ENCODE measurements around the gene MLF2. TPM values are rescaled to one million over a fixed set of nuclear protein-coding genes. Genes with fewer than 3 reads are reported as not detected.

MLF2 gene
- total RNA-seq, 2 experiments from 2014 or later, result 114 to 121 TPM

GRCh38 chr12:6772331-6772695, 19.4 kb upstream of the MLF2 start, which contains the start of gene LAG3:
Gene LAG3, plus strand, starts transcription at chr12:6772520. Its CDS starts 333 bp downstream, at chr12:6772853.
- intact Hi-C loops (cut with DNase I, micrococcal nuclease), result no loop called here
- no peak for TF ChIP-seq CTCF (IDR thresholded peaks at IDR 0.05)
- peaks cover 17 to 33% of the 10 kb centered on the region in 2 experiments for H3K27me3 ChIP-seq (ENCODE audit: control insufficient read depth in 1 of 2, insufficient read depth in 2 of 2, low read length in 2 of 2)
- H3K4me1 ChIP-seq (ENCODE audit: insufficient read depth, low read length), result peaks cover 55% of the 10 kb centered on the region
- peak within 1 kb of the TSS; percentile 46 for H3K4me3 ChIP-seq (ENCODE audit: low read length)
- H3K9me3 ChIP-seq (ENCODE audit: control insufficient read depth in 1 of 2, insufficient read depth in 1 of 2, low read length in 2 of 2), result no peaks in the 10 kb centered on the region
- H3K4me1 Mint-ChIP-seq (ENCODE audit: low read depth), result peaks cover 60% of the 10 kb centered on the region
- no peaks in the 10 kb centered on the region for H3K36me3 ChIP-seq (ENCODE audit: insufficient read depth, low read length)
- no peak within 1 kb of the TSS for H3K27ac ChIP-seq (ENCODE audit: low read depth in 1 of 2, low read length in 2 of 2)
- H3K27me3 Mint-ChIP-seq, result peaks cover 63% of the 10 kb centered on the region
- H3K36me3 Mint-ChIP-seq (ENCODE audit: low read depth), result no peaks in the 10 kb centered on the region
- ATAC-seq (ENCODE audit: poor library complexity) (peak; percentile 29), DNase-seq (peak in 4 of 14 experiments; percentile 27 to 71 (median 40))
- peak within 1 kb of the TSS; percentile 40 for H3K27ac Mint-ChIP-seq
- ChIA-PET POLR2A (interaction anchor here (0.8 to 4.0 kb wide), 4 partner anchors 8 to 48 kb away, joined by 3 to 15 read pairs (median 6); partner anchors contain the start of genes COPS7A and MLF2), CTCF (no interaction called here)
- H3K9me3 Mint-ChIP-seq, result no peaks in the 10 kb centered on the region
- peak within 1 kb of the TSS; percentile 87 for H3K4me3 Mint-ChIP-seq

- Mint-ChIP-seq H3K9me3 (no peaks in the 10 kb centered on the region), H3K27ac (peak overlapping the region; percentile 40), H3K27me3 (peaks cover 69% of the 10 kb centered on the region), H3K36me3 (ENCODE audit: low read depth) (no peaks in the 10 kb centered on the region), H3K4me1 (ENCODE audit: low read depth) (peaks cover 64% of the 10 kb centered on the region), H3K4me3 (peak overlapping the region; percentile 87)
- ATAC-seq (ENCODE audit: poor library complexity) (no peak), DNase-seq (no peak)
- H3K27me3 ChIP-seq (ENCODE audit: control insufficient read depth in 1 of 2, insufficient read depth in 2 of 2, low read length in 2 of 2), result peaks cover 17 to 33% of the 10 kb centered on the region in 2 experiments
- no peak overlapping the region for H3K27ac ChIP-seq (ENCODE audit: low read depth in 1 of 2, low read length in 2 of 2)
- ChIA-PET POLR2A (interaction anchor here (1.4 to 4.0 kb wide), 3 partner anchors 9 to 20 kb away, joined by 4 to 15 read pairs (median 9); partner anchors contain the start of gene MLF2), CTCF (no interaction called here)
- H3K4me1 ChIP-seq (ENCODE audit: insufficient read depth, low read length), result peaks cover 59% of the 10 kb centered on the region
- H3K4me3 ChIP-seq (ENCODE audit: low read length), result peak overlapping the region; percentile 46
- H3K9me3 ChIP-seq (ENCODE audit: control insufficient read depth in 1 of 2, insufficient read depth in 1 of 2, low read length in 2 of 2), result no peaks in the 10 kb centered on the region
- intact Hi-C loops (cut with DNase I, micrococcal nuclease), result no loop called here
- no peaks in the 10 kb centered on the region for H3K36me3 ChIP-seq (ENCODE audit: insufficient read depth, low read length)
- no peak for TF ChIP-seq CTCF (IDR thresholded peaks at IDR 0.05)
These were observed 18.8 kb upstream of the MLF2 start for GRCh38 chr12:6771509-6772330.

- peaks cover 17 to 34% of the 10 kb centered on the region in 2 experiments for H3K27me3 ChIP-seq (ENCODE audit: control insufficient read depth in 1 of 2, insufficient read depth in 2 of 2, low read length in 2 of 2)
- H3K27ac Mint-ChIP-seq, result no peak overlapping the region
- peak overlapping the region; percentile 17 for H3K4me3 Mint-ChIP-seq
- H3K36me3 ChIP-seq (ENCODE audit: insufficient read depth, low read length), result no peaks in the 10 kb centered on the region
- H3K4me1 ChIP-seq (ENCODE audit: insufficient read depth, low read length), result peaks cover 60% of the 10 kb centered on the region
- H3K27me3 Mint-ChIP-seq, result peaks cover 65% of the 10 kb centered on the region
- H3K4me1 Mint-ChIP-seq (ENCODE audit: low read depth), result peaks cover 64% of the 10 kb centered on the region
- H3K9me3 ChIP-seq (ENCODE audit: control insufficient read depth in 1 of 2, insufficient read depth in 1 of 2, low read length in 2 of 2), result no peaks in the 10 kb centered on the region
- ChIA-PET CTCF (no interaction called here), POLR2A (interaction anchor here (1.1 to 1.9 kb wide), 4 partner anchors 9 to 18 kb away, joined by 3 to 9 read pairs (median 4); partner anchors contain the start of genes CD4 and MLF2)
- H3K27ac ChIP-seq (ENCODE audit: low read depth in 1 of 2, low read length in 2 of 2), result no peak overlapping the region
- no peak overlapping the region for H3K4me3 ChIP-seq (ENCODE audit: low read length)
- H3K36me3 Mint-ChIP-seq (ENCODE audit: low read depth), result no peaks in the 10 kb centered on the region
- no peaks in the 10 kb centered on the region for H3K9me3 Mint-ChIP-seq
- ATAC-seq (ENCODE audit: poor library complexity) (no peak), DNase-seq (no peak)
- intact Hi-C loops (cut with DNase I, micrococcal nuclease), result no loop called here
- TF ChIP-seq CTCF (IDR thresholded peaks at IDR 0.05), result no peak
These were observed 18.2 kb upstream of the MLF2 start for GRCh38 chr12:6771091-6771495.

All from CD4-positive, alpha-beta T cell (primary cell).